MM.1S (cell line): Measurements from ENCODE around the gene APOL3.

Experiments
- EZH2 ChIP-seq: fragments of 300-600 bp; sonication (generic); optimal IDR thresholded peaks from 2 replicates; pipeline ENCODE3; 2017; ENCODE audit warnings: low read depth, mild to moderate bottlenecking, antibody characterized with exemption, low read length, mixed read lengths
- TF ChIP-seq, protein P1 (sequence below): fragments of 300-600 bp; sonication (generic); IDR thresholded peaks from 2 replicates; pipeline ENCODE4 v1.5.1; 2016; ENCODE audit warnings: antibody characterized with exemption, low read length, mixed read lengths

DNA sequence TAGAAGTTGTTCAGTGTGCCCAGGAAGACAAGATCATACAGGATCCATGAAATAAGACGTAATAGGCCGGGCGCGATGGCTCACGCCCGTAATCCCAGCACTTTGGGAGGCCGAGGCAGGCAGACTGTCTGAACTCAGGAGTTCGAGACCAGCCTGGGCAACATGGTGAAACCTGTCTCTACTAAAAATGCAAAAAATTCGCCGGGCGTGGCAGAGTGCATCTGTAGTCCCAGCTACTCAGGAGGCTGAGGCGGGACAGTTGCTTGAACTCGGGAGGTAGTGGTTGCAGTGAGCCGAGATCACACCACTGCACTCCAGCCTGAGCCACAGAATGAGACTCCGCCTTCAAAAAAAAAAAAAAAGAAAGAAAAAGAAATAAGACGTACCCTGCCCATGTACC, 56.7 kb downstream of the APOL3 start:
- TF ChIP-seq, protein P1, sequence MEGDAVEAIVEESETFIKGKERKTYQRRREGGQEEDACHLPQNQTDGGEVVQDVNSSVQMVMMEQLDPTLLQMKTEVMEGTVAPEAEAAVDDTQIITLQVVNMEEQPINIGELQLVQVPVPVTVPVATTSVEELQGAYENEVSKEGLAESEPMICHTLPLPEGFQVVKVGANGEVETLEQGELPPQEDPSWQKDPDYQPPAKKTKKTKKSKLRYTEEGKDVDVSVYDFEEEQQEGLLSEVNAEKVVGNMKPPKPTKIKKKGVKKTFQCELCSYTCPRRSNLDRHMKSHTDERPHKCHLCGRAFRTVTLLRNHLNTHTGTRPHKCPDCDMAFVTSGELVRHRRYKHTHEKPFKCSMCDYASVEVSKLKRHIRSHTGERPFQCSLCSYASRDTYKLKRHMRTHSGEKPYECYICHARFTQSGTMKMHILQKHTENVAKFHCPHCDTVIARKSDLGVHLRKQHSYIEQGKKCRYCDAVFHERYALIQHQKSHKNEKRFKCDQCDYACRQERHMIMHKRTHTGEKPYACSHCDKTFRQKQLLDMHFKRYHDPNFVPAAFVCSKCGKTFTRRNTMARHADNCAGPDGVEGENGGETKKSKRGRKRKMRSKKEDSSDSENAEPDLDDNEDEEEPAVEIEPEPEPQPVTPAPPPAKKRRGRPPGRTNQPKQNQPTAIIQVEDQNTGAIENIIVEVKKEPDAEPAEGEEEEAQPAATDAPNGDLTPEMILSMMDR = no peak
- TF ChIP-seq EZH2 = no peak
